Inferior parietal cortex (tissue), 1 donor: ENCODE measurements around the gene PDLIM4.
A peak's percentile ranks its signal among the peaks of the same experiment; 100 is the strongest.

ENCODE experiments used
- DNase-seq: peaks from one replicate; pipeline ENCODE4 v3.0.0-alpha.2; 2016; ENCODE audit errors: extremely low spot score

Gene PDLIM4

GRCh38 chr5:132267166-132267739 is 9.8 kb downstream of the PDLIM4 start:
- no peak for DNase-seq

- DNase-seq, result no peak
Measured at GRCh38 chr5:132267931-132268768, 10.7 kb downstream of the PDLIM4 start.

- no peak for DNase-seq
Measured at GRCh38 chr5:132268769-132269551, 11.5 kb downstream of the PDLIM4 start.

- no peak for DNase-seq
Measured at GRCh38 chr5:132269635-132270334, 12.3 kb downstream of the PDLIM4 start.

- no peak for DNase-seq
Measured at GRCh38 chr5:132270335-132270665, 12.8 kb downstream of the PDLIM4 start.

- DNase-seq, result no peak
Measured at GRCh38 chr5:132270706-132271105, 13.2 kb downstream of the PDLIM4 start.

GRCh38 chr5:132271251-132272246 is 14.1 kb downstream of the PDLIM4 start:
- no peak for DNase-seq

- peak; percentile 67 for DNase-seq
Measured at GRCh38 chr5:132272311-132273210, 15.1 kb downstream of the PDLIM4 start.

GRCh38 chr5:132273631-132274030 is 16.1 kb downstream of the PDLIM4 start:
- no peak for DNase-seq

- DNase-seq, result no peak
Measured at GRCh38 chr5:132274050-132274792, 16.7 kb downstream of the PDLIM4 start.

GRCh38 chr5:132275367-132276220 is 18.1 kb downstream of the PDLIM4 start:
- DNase-seq, result no peak

- no peak for DNase-seq
Measured at GRCh38 chr5:132277256-132277655, 19.8 kb downstream of the PDLIM4 start.

GRCh38 chr5:132277971-132278853 is 20.7 kb downstream of the PDLIM4 start:
- DNase-seq, result no peak

GRCh38 chr5:132279801-132280200 is 22.3 kb downstream of the PDLIM4 start:
- no peak for DNase-seq

GRCh38 chr5:132280371-132281240 is 23.1 kb downstream of the PDLIM4 start:
- DNase-seq, result no peak
